GM13976 (cell line): Measurements from ENCODE around the gene THSD4.

Source experiments
- DNase-seq: peaks from one replicate; pipeline ENCODE4 v3.0.0; 2012; ENCODE audit warnings: low spot score
- in situ Hi-C: fragments of 300-500 bp; cut with MboI; formaldehyde crosslinking; loops from one replicate; pipeline ENCODE4 v1.12.0; 2022; ENCODE audit warnings: low sequenced_read_pairs, mixed read lengths, inconsistent platforms; ENCODE audit not compliant: unreplicated experiment
- TF ChIP-seq, protein P1 (sequence below): IDR thresholded peaks from 2 replicates; pipeline ENCODE4 v1.5.1; 2012; ENCODE audit warnings: borderline replicate concordance, mild to moderate bottlenecking; ENCODE audit not compliant: insufficient read depth; ENCODE audit errors: extremely low read depth, missing control alignments, control extremely low read depth

THSD4 gene

GRCh38 chr15:71239592-71240364 lies 124.5 kb downstream of the THSD4 start:
- in situ Hi-C loops = no loop called here
- TF ChIP-seq, protein P1, sequence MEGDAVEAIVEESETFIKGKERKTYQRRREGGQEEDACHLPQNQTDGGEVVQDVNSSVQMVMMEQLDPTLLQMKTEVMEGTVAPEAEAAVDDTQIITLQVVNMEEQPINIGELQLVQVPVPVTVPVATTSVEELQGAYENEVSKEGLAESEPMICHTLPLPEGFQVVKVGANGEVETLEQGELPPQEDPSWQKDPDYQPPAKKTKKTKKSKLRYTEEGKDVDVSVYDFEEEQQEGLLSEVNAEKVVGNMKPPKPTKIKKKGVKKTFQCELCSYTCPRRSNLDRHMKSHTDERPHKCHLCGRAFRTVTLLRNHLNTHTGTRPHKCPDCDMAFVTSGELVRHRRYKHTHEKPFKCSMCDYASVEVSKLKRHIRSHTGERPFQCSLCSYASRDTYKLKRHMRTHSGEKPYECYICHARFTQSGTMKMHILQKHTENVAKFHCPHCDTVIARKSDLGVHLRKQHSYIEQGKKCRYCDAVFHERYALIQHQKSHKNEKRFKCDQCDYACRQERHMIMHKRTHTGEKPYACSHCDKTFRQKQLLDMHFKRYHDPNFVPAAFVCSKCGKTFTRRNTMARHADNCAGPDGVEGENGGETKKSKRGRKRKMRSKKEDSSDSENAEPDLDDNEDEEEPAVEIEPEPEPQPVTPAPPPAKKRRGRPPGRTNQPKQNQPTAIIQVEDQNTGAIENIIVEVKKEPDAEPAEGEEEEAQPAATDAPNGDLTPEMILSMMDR = no peak
- DNase-seq = no peak

DNA sequence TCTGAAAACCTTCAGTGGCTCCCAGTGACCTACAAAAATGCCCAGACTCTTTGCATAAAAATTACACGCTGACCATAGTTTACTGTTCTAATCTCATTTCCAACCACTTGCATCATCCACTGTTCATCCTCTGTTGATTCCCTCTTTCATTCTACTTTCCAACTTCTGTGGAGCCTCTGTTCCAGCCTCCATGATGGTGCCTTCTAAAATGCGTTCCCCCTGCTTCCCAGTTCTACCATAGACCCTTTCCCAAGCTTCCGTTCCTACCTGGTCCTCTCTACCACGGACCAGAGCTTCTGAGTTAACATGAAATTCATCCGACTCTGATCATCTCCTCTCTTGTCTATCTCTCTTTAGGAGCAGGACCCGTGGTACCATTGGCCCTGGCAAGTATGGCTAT lies 127.0 kb downstream of the THSD4 start:
- TF ChIP-seq, protein P1 = no peak
- in situ Hi-C loops = no loop called here
- no peak for DNase-seq

- in situ Hi-C loops = no loop called here
- TF ChIP-seq, protein P1 = no peak
- DNase-seq = no peak
Observed at GRCh38 chr15:71244250-71244649, 129.0 kb downstream of the THSD4 start.

GRCh38 chr15:71245588-71245987 lies 130.3 kb downstream of the THSD4 start:
- DNase-seq = no peak
- in situ Hi-C loops = no loop called here

DNA sequence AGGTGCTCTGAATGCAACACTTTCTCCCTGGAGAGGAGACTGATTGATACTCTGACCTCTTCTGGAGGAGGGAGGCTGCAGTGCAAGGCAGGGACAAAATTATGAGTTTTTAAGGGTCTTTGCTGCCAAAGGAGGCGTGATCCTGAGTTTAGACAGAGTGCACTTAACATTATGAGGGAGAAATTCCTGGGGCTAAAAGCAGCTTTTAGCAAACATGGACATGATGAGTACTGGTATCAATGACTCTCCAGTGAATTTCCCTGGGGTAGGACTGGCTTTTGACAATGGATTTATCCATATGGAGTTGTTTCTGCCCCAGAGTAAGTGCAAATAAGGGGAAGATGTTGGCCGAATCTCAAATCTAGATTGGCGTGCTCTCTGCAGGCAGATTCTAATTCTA lies 133.1 kb downstream of the THSD4 start:
- TF ChIP-seq, protein P1 = no peak
- in situ Hi-C loops = no loop called here
- no peak for DNase-seq

More at GRCh38 chr15:71245588-71245987, 130.3 kb downstream of the THSD4 start:
- TF ChIP-seq, protein P1 = no peak

GRCh38 chr15:71249986-71250385 lies 134.7 kb downstream of the THSD4 start:
- in situ Hi-C loops = no loop called here
- DNase-seq = no peak
- TF ChIP-seq, protein P1 = no peak

DNA sequence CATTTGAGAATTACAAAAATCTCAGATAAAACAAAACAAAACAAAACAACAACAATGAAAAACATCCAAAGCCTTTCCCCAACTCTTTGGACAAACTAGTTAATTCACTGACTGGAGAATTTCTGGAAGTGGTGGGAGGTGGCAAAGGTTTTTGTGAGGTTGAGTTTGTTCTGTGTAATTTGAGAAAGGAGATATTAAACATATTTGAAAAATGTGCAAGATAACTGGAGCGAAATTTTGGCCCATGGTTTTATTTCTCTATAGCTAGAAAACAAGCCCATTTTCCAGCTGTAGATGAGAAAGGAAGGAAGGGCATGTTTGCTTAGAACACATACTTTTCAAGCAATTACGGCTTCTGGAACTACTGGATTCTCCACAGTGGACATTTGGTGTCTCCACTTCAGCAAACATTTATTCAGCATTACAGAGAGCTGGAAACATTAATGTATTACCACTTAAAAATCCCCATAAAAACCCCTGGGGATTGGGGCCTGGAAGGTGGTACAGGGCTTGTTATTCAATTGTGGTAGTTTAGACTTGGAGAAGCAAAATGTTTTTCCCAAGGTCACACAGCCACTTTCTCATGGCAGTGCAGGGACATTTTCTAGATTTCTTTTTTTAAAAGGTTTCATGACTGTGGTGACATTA lies 135.8 kb downstream of the THSD4 start:
- DNase-seq = no peak
- TF ChIP-seq, protein P1 = no peak
- in situ Hi-C loops = no loop called here
